Smooth muscle cell (in vitro differentiated cells): ENCODE results near the gene PRM3. TPM values are rescaled to one million over a fixed set of nuclear protein-coding genes. Genes with fewer than 3 reads are reported as not detected.
A peak's percentile ranks its signal among the peaks of the same experiment; 100 is the strongest.

Experiments
- DNase-seq: peaks from one replicate; lab custom pipeline; 2025; ENCODE audit not compliant: unreplicated experiment; lab: John Stamatoyannopoulos, UW
- H2AFZ ChIP-seq: fragments of 200-600 bp; sonication (generic); 2 replicates; pipeline ENCODE4 v1.6.0; 2016; ENCODE audit warnings: antibody characterized with exemption, low read depth, mild to moderate bottlenecking
- H3F3A ChIP-seq: fragments of 200-600 bp; sonication (generic); 2 replicates; pipeline ENCODE4 v1.6.0; 2017; ENCODE audit warnings: antibody characterized with exemption, low read depth
- H3K27ac ChIP-seq: fragments of 200-600 bp; sonication (generic); 2 replicates; pipeline ENCODE4 v1.5.1; 2016; ENCODE audit warnings: low read depth, mild to moderate bottlenecking
- H3K27me3 ChIP-seq: fragments of 200-600 bp; sonication (generic); 2 replicates; pipeline ENCODE4 v1.6.1; 2016; ENCODE audit warnings: low read depth, mild to moderate bottlenecking
- H3K36me3 ChIP-seq: fragments of 200-600 bp; sonication (generic); 2 replicates; pipeline ENCODE4 v1.5.1; 2016; ENCODE audit warnings: low read depth
- H3K4me1 ChIP-seq: fragments of 200-600 bp; sonication (generic); 2 replicates; pipeline ENCODE4 v1.5.1; 2016; ENCODE audit warnings: low read depth
- H3K4me2 ChIP-seq: fragments of 200-600 bp; sonication (generic); 2 replicates; pipeline ENCODE4 v1.6.0; 2016; ENCODE audit warnings: mild to moderate bottlenecking
- H3K4me3 ChIP-seq: fragments of 200-600 bp; sonication (generic); 2 replicates; pipeline ENCODE4 v1.5.1; 2016; ENCODE audit warnings: mild to moderate bottlenecking
- H3K79me2 ChIP-seq: fragments of 200-600 bp; sonication (generic); 2 replicates; pipeline ENCODE4 v1.6.0; 2016; ENCODE audit warnings: low read depth, mild to moderate bottlenecking
- H3K9ac ChIP-seq: fragments of 200-600 bp; sonication (generic); 2 replicates; pipeline ENCODE4 v1.6.0; 2016; ENCODE audit warnings: low read depth
- H3K9me3 ChIP-seq: fragments of 200-600 bp; sonication (generic); replicated peaks from 2 replicates; pipeline ENCODE4 v1.5.1; 2016; ENCODE audit warnings: low read depth
- H4K20me1 ChIP-seq: fragments of 200-600 bp; sonication (generic); 2 replicates; pipeline ENCODE4 v1.6.0; 2016; ENCODE audit warnings: low read depth
- CTCF ChIP-seq: fragments of 200-600 bp; sonication (generic); IDR thresholded peaks from 2 replicates; pipeline ENCODE4 v1.5.1; 2017; ENCODE audit warnings: borderline replicate concordance, mild to moderate bottlenecking, antibody characterized with exemption; ENCODE audit not compliant: insufficient read depth, poor library complexity, severe bottlenecking
- WGBS: methylation state at CpG from one replicate; pipeline ENCODE4 v1.1.7; 2016; ENCODE audit warnings: low lambda C conversion rate; 5-methylcytosine and 5-hydroxymethylcytosine counted together
- polyA plus RNA-seq: library from polyadenylated mRNA; unstranded; fragments of >200 nt; fragmentation: Nextera tagmentation; extraction: Ambion mirVana; gene quantifications from 2 replicates; pipeline ENCODE4 v1.2.1, GENCODE V29; 2016
- total RNA-seq: library from RNA; depleted of rRNA; stranded (reverse); fragments of >200 nt; gene quantifications from 2 replicates; pipeline ENCODE4 v1.2.3, GENCODE V29; 2014

The PRM3 gene
- total and polyA plus RNA-seq, 2 experiments from 2014 or later, result not detected

- no peaks in the 10 kb centered on the region for H3K4me1 ChIP-seq
- DNase-seq, result no peak
- no peak overlapping the region for H3K4me3 ChIP-seq
- no peaks in the 10 kb centered on the region for H3K27me3 ChIP-seq
- WGBS, result 89% methylated on average over 12 of the region's 12 CpGs
- H2AFZ ChIP-seq, result no peak overlapping the region
- peaks cover 7% of the 10 kb centered on the region for H3K79me2 ChIP-seq
- no peak overlapping the region for H3K4me2 ChIP-seq
- no peak overlapping the region for H3K9ac ChIP-seq
- H3F3A ChIP-seq, result no peaks in the 10 kb centered on the region
- no peaks in the 10 kb centered on the region for H3K36me3 ChIP-seq
- H3K9me3 ChIP-seq, result no peaks in the 10 kb centered on the region
- H3K27ac ChIP-seq, result no peak overlapping the region
- TF ChIP-seq CTCF, result no peak
- H4K20me1 ChIP-seq, result peaks cover 6% of the 10 kb centered on the region
Observed at GRCh38 chr16:11259655-11260595, 13.5 kb downstream of the PRM3 start.

DNA sequence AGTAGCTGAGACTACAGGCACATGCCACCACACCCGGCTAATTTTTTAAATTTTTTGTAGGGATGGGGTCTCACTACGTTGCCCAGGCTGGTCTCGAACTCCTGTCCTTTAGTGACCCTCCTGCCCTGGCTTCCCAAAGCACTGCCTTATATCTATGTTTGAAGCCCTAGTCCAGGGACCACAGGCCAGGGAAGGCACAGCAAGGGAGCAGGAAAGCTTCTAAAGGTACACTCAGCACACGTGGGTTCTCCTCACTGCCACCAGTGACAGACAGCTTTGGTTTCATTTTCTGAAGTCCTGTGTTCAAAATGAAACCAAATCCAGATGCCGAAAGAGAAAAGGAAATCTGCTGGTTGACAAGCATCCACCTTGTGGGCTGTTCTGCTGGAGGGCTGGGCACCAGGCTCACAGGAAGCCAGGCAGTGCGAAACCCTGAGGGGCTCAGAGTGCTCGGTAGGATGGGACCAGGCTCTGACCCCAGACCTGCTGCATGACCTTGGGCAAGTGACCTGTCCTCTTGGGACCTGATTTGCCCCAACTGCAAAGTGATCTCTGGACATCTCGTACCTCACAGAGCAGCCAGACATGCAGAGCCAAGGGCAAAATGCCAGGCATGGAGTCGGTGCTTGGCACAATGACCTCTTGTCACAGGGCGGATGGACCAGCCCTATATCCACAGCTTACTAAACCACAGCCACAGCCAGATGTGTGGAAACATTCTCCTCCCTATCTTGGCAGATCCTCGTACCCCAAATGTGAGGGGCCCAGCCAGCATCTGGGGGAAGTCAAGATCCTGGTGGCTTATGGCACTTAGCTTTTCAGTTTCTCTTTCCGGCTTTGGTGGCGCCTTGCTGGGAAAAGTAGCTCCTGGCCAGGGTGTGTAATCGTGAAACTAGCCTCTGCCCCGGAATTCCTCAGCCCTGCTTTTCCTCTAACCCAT, 14.6 kb downstream of the PRM3 start:
- Histone ChIP-seq H3K9me3 (no peaks in the 10 kb centered on the region), H3K27ac (no peak overlapping the region), H4K20me1 (peaks cover 18% of the 10 kb centered on the region), H3F3A (peaks cover 3% of the 10 kb centered on the region), H3K9ac (no peak overlapping the region), H3K4me1 (peaks cover 5% of the 10 kb centered on the region), H3K4me3 (no peak overlapping the region), H3K79me2 (peaks cover 16% of the 10 kb centered on the region), H3K4me2 (no peak overlapping the region), H3K27me3 (no peaks in the 10 kb centered on the region), H3K36me3 (no peaks in the 10 kb centered on the region), H2AFZ (no peak overlapping the region)
- 84% methylated on average over 15 of the region's 15 CpGs for WGBS
- DNase-seq, result no peak
- no peak for TF ChIP-seq CTCF

- H4K20me1 ChIP-seq, result peaks cover 32% of the 10 kb centered on the region
- 25% methylated on average over 21 of the region's 21 CpGs for WGBS
- TF ChIP-seq CTCF, result peak; percentile 62
- no peak overlapping the region for H3K27ac ChIP-seq
- no peaks in the 10 kb centered on the region for H3K36me3 ChIP-seq
- H3K4me1 ChIP-seq, result peaks cover 10% of the 10 kb centered on the region
- no peak overlapping the region for H2AFZ ChIP-seq
- H3K79me2 ChIP-seq, result peaks cover 19% of the 10 kb centered on the region
- no peaks in the 10 kb centered on the region for H3K27me3 ChIP-seq
- H3K9me3 ChIP-seq, result no peaks in the 10 kb centered on the region
- no peak overlapping the region for H3K9ac ChIP-seq
- peak overlapping the region; percentile 93 for H3K4me2 ChIP-seq
- H3K4me3 ChIP-seq, result peak overlapping the region; percentile 95
- DNase-seq, result peak; percentile 28
- peaks cover 12% of the 10 kb centered on the region for H3F3A ChIP-seq
Observed at GRCh38 chr16:11257131-11257938, 16.1 kb downstream of the PRM3 start.
